Measurements from ENCODE around the gene TDRD1. TPM values are rescaled to one million over a fixed set of nuclear protein-coding genes. Genes with fewer than 3 reads are reported as not detected.

The TDRD1 gene
- total and polyA plus RNA-seq, 9 of the 15 experiments (the other 6 are each of a cell fraction or from before 2014, with no cell fraction given) = not detected

DNA sequence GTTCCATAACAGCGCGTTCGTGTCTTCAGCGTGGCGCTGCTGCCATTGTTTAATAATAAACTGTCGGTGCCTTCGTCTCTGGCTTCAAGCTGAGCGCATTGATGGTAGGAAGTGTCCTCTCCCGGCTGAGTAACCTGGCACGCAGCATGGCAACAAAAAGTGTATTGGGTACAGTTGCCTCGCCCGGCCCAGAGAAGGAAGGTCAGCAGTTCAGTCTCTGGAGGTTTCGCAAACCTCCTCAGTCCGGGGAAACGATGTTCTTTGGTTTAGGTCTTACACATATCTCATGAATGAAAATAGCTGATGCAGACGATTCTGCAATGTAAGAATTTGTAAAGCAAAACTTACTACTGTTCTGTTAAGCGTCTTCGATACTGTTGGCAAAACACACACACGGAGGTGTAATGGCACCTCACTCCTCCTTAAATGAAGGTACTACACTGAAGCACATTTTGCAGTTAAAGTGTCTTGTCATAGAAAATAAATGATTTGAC, 4.4 kb upstream of the TDRD1 start:
- Histone ChIP-seq H2AFZ (ENCODE audit: low read depth, low read length) (peak overlapping the region; percentile 90), H3K9me3 (replicated peaks; ENCODE audit: control insufficient read depth, insufficient read depth, low read depth, low read length) (no peaks in the 10 kb centered on the region), H3K36me3 (ENCODE audit: control insufficient read depth, insufficient read depth, low read length) (no peaks in the 10 kb centered on the region), H4K20me1 (replicated peaks; ENCODE audit: control insufficient read depth, insufficient read depth, low read length) (no peaks in the 10 kb centered on the region), H3K79me2 (ENCODE audit: control insufficient read depth, insufficient read depth, low read length) (peaks cover 37% of the 10 kb centered on the region), H3K27me3 (ENCODE audit: control insufficient read depth in 2 of 2, insufficient read depth in 2 of 2, low read length in 2 of 2) (no peaks in the 10 kb centered on the region), H3K4me2 (ENCODE audit: insufficient read depth, low read length) (peak overlapping the region; percentile 92), H3K27ac (ENCODE audit: extremely low read depth, low read depth, low read length) (peak overlapping the region; percentile 85; the same call in 1 of the 3 replicates), H3K4me1 (replicated peaks in 1 of 2; ENCODE audit: control insufficient read depth in 2 of 2, insufficient read depth in 2 of 2, low read length in 2 of 2) (peaks cover 6 to 12% of the 10 kb centered on the region in 2 experiments; a peak in 4 of 5 replicates), H3K4me3 (peak overlapping the region; percentile 70), H3K9me1 (ENCODE audit: control insufficient read depth, insufficient read depth, low read length) (no peaks in the 10 kb centered on the region), H3K9ac (ENCODE audit: insufficient read depth in 1 of 2, low read depth in 2 of 2, low read length in 2 of 2) (peak overlapping the region; percentile 88)
- in situ Hi-C loops (cut with MboI) (no loop called here), intact Hi-C loops (cut with micrococcal nuclease) (no loop called here)
- ChIA-PET POLR2A (interaction anchor here (0.6 to 1.0 kb wide), 2 partner anchors 9 to 372 kb away, joined by 3 to 5 read pairs; no protein-coding TSS in a partner anchor), CTCF (ENCODE audit: low intra/inter-chr PET ratio) (no interaction called here)
- no peak for DNase-seq (ENCODE audit: extremely low read depth in 1 of 4, low spot score in 3 of 4)
- no TSS peak for BruUV-seq (replicated peaks)
- no peak for TF ChIP-seq RBBP5 (IDR thresholded peaks at IDR 0.05; ENCODE audit: borderline replicate concordance, insufficient read depth, low read length, poor library complexity, severe bottlenecking)
- no peak for TF ChIP-seq EWSR1 (IDR thresholded peaks at IDR 0.05; ENCODE audit: borderline replicate concordance, low read depth, partially characterized antibody)
- TF ChIP-seq C11orf30 (IDR thresholded peaks at IDR 0.05; ENCODE audit: low read depth) = peak; percentile 47; the same call in 1 of the 2 replicates
- TF ChIP-seq SETDB1 (IDR thresholded peaks at IDR 0.05; ENCODE audit: low read length) = no peak
- peak; percentile 81 for TF ChIP-seq ZNF316 (IDR thresholded peaks at IDR 0.05)
- no peak for TF ChIP-seq GTF2A2 (tag; IDR thresholded peaks at IDR 0.05)
- peak in 1 of 3 experiments; percentile 12 for TF ChIP-seq YY1 (IDR thresholded peaks at IDR 0.05; ENCODE audit: borderline replicate concordance in 1 of 3, control insufficient read depth in 1 of 3, extremely low read depth in 1 of 3, insufficient read depth in 3 of 3, insufficient read length in 1 of 3, insufficient replicate concordance in 2 of 3, low read depth in 1 of 3, low read length in 2 of 3)
- no peak for TF ChIP-seq E2F3 (CRISPR knock-in tag; IDR thresholded peaks at IDR 0.05)
- TF ChIP-seq, protein P1, sequence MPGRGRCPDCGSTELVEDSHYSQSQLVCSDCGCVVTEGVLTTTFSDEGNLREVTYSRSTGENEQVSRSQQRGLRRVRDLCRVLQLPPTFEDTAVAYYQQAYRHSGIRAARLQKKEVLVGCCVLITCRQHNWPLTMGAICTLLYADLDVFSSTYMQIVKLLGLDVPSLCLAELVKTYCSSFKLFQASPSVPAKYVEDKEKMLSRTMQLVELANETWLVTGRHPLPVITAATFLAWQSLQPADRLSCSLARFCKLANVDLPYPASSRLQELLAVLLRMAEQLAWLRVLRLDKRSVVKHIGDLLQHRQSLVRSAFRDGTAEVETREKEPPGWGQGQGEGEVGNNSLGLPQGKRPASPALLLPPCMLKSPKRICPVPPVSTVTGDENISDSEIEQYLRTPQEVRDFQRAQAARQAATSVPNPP (IDR thresholded peaks at IDR 0.05; ENCODE audit: borderline replicate concordance, insufficient read depth, insufficient read length) = no peak
- TF ChIP-seq BRD4 (IDR thresholded peaks at IDR 0.05) = no peak
- no peak for TF ChIP-seq PCBP1 (IDR thresholded peaks at IDR 0.05; ENCODE audit: low read depth, low read length, poor library complexity, severe bottlenecking)
- no peak for TF ChIP-seq ZNF23 (CRISPR knock-in tag; IDR thresholded peaks at IDR 0.05)
- TF ChIP-seq, protein P2, sequence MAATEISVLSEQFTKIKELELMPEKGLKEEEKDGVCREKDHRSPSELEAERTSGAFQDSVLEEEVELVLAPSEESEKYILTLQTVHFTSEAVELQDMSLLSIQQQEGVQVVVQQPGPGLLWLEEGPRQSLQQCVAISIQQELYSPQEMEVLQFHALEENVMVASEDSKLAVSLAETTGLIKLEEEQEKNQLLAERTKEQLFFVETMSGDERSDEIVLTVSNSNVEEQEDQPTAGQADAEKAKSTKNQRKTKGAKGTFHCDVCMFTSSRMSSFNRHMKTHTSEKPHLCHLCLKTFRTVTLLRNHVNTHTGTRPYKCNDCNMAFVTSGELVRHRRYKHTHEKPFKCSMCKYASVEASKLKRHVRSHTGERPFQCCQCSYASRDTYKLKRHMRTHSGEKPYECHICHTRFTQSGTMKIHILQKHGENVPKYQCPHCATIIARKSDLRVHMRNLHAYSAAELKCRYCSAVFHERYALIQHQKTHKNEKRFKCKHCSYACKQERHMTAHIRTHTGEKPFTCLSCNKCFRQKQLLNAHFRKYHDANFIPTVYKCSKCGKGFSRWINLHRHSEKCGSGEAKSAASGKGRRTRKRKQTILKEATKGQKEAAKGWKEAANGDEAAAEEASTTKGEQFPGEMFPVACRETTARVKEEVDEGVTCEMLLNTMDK (IDR thresholded peaks at IDR 0.05; ENCODE audit: borderline replicate concordance, insufficient read depth, low read depth, low read length, poor library complexity, severe bottlenecking) = peak; percentile 2
- TF ChIP-seq, protein P3, sequence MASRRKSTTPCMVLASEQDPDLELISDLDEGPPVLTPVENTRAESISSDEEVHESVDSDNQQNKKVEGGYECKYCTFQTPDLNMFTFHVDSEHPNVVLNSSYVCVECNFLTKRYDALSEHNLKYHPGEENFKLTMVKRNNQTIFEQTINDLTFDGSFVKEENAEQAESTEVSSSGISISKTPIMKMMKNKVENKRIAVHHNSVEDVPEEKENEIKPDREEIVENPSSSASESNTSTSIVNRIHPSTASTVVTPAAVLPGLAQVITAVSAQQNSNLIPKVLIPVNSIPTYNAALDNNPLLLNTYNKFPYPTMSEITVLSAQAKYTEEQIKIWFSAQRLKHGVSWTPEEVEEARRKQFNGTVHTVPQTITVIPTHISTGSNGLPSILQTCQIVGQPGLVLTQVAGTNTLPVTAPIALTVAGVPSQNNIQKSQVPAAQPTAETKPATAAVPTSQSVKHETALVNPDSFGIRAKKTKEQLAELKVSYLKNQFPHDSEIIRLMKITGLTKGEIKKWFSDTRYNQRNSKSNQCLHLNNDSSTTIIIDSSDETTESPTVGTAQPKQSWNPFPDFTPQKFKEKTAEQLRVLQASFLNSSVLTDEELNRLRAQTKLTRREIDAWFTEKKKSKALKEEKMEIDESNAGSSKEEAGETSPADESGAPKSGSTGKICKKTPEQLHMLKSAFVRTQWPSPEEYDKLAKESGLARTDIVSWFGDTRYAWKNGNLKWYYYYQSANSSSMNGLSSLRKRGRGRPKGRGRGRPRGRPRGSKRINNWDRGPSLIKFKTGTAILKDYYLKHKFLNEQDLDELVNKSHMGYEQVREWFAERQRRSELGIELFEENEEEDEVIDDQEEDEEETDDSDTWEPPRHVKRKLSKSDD (conservative IDR thresholded peaks at IDR 0.05; ENCODE audit: low read length) = no peak
- FAIRE-seq = no peak
- ATAC-seq = no peak
- WGBS (ENCODE audit: insufficient coverage, low coverage, missing lambda C conversion rate) = 5% methylated on average over 19 of the region's 19 CpGs
